ENCODE data around the gene PRR15. TPM values are rescaled to one million over a fixed set of nuclear protein-coding genes. Genes with fewer than 3 reads are reported as not detected.

Gene PRR15
- polyA plus RNA-seq, 1 donor from 2014 or later = not detected

DNA sequence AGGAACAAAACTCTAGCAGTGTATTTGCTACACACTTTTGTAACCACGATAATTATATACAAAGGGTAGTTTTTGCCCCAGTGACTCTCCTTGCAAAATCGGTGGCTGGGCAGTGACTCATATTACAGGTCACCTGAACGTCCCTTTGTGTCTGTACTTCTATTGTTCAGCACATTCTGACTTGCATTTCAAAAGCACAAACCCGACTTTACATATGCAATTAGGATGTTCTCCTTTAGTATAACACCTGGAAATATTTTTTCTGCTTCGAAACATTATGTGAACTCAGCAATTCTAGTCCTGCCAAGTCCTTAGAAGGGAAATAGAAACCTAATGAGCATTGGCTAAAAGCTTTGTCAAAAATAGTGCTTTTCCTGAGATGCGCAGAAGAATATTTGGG, 6.0 kb downstream of the PRR15 start (continued):
- TF ChIP-seq RAD21 (conservative IDR thresholded peaks at IDR 0.05) (no peak), EP300 (conservative IDR thresholded peaks at IDR 0.05; ENCODE audit: poor library complexity, severe bottlenecking) (no peak)

- TF ChIP-seq REST (IDR thresholded peaks at IDR 0.05; ENCODE audit: borderline replicate concordance) (no peak), EZH2 (IDR thresholded peaks at IDR 0.05; ENCODE audit: borderline replicate concordance, insufficient read depth, low read length, poor library complexity, severe bottlenecking) (no peak), MXI1 (conservative IDR thresholded peaks at IDR 0.05; ENCODE audit: poor library complexity, severe bottlenecking) (no peak), POLR2AphosphoS5 (IDR thresholded peaks at IDR 0.05) (no peak), TAF1 (IDR thresholded peaks at IDR 0.05; ENCODE audit: low read depth) (no peak), SMC3 (conservative IDR thresholded peaks at IDR 0.05; ENCODE audit: poor library complexity) (no peak), RAD21 (conservative IDR thresholded peaks at IDR 0.05) (no peak), CTCF (IDR thresholded peaks at IDR 0.05; ENCODE audit: poor library complexity, severe bottlenecking) (no peak), EP300 (conservative IDR thresholded peaks at IDR 0.05; ENCODE audit: poor library complexity, severe bottlenecking) (no peak)
These were observed 8.9 kb downstream of the PRR15 start for GRCh38 chr7:29572558-29572957.

GRCh38 chr7:29573567-29573966, 9.9 kb downstream of the PRR15 start:
- H3K79me2 ChIP-seq (replicated peaks; ENCODE audit: insufficient read depth, low read length) = no peaks in the 10 kb centered on the region
- H4K20me1 ChIP-seq (ENCODE audit: insufficient read depth) = no peaks in the 10 kb centered on the region
- H3K36me3 ChIP-seq (ENCODE audit: insufficient read depth, low read length) = no peaks in the 10 kb centered on the region
- no peaks in the 10 kb centered on the region for H3K9me2 ChIP-seq (ENCODE audit: insufficient read depth, low read length)
- no peak overlapping the region for H2AFZ ChIP-seq (ENCODE audit: low read depth, low read length)
- peaks cover 1% of the 10 kb centered on the region for H3K9me3 ChIP-seq (ENCODE audit: low read length)
- no peak for TF ChIP-seq SMC3 (conservative IDR thresholded peaks at IDR 0.05; ENCODE audit: poor library complexity)
- TF ChIP-seq TAF1 (IDR thresholded peaks at IDR 0.05; ENCODE audit: low read depth) = no peak
- TF ChIP-seq MXI1 (conservative IDR thresholded peaks at IDR 0.05; ENCODE audit: poor library complexity, severe bottlenecking) = no peak
- TF ChIP-seq RAD21 (conservative IDR thresholded peaks at IDR 0.05) = no peak
- no peak for TF ChIP-seq CTCF (IDR thresholded peaks at IDR 0.05; ENCODE audit: poor library complexity, severe bottlenecking)
- no peak for TF ChIP-seq EP300 (conservative IDR thresholded peaks at IDR 0.05; ENCODE audit: poor library complexity, severe bottlenecking)
- TF ChIP-seq REST (IDR thresholded peaks at IDR 0.05; ENCODE audit: borderline replicate concordance) = no peak
- TF ChIP-seq POLR2AphosphoS5 (IDR thresholded peaks at IDR 0.05) = no peak
- TF ChIP-seq EZH2 (IDR thresholded peaks at IDR 0.05; ENCODE audit: borderline replicate concordance, insufficient read depth, low read length, poor library complexity, severe bottlenecking) = no peak
- H3K4me2 ChIP-seq (ENCODE audit: low read length) = no peak overlapping the region
- no peaks in the 10 kb centered on the region for H3F3A ChIP-seq (ENCODE audit: insufficient read depth, low read length, poor library complexity, severe bottlenecking)
- H3K4me3 ChIP-seq (ENCODE audit: low read length) = no peak overlapping the region
- peaks cover 1% of the 10 kb centered on the region for H3K27me3 ChIP-seq (ENCODE audit: insufficient read depth, low read depth, low read length)
- H3K9ac ChIP-seq (ENCODE audit: low read length) = no peak overlapping the region
- H3K27ac ChIP-seq (ENCODE audit: low read length) = no peak overlapping the region

More at GRCh38 chr7:29572558-29572957, 8.9 kb downstream of the PRR15 start:
- Histone ChIP-seq H4K20me1 (ENCODE audit: insufficient read depth) (no peaks in the 10 kb centered on the region), H3K9me3 (ENCODE audit: low read length) (no peaks in the 10 kb centered on the region), H3K9me2 (ENCODE audit: insufficient read depth, low read length) (no peaks in the 10 kb centered on the region), H3K4me2 (ENCODE audit: low read length) (no peak overlapping the region), H2AFZ (ENCODE audit: low read depth, low read length) (no peak overlapping the region), H3K27me3 (ENCODE audit: insufficient read depth, low read depth, low read length) (peaks cover 11% of the 10 kb centered on the region), H3K79me2 (replicated peaks; ENCODE audit: insufficient read depth, low read length) (no peaks in the 10 kb centered on the region), H3K4me3 (ENCODE audit: low read length) (no peak overlapping the region), H3K9ac (ENCODE audit: low read length) (no peak overlapping the region), H3K27ac (ENCODE audit: low read length) (no peak overlapping the region), H3K36me3 (ENCODE audit: insufficient read depth, low read length) (no peaks in the 10 kb centered on the region), H3F3A (ENCODE audit: insufficient read depth, low read length, poor library complexity, severe bottlenecking) (no peaks in the 10 kb centered on the region)

Measured in neural cell (in vitro differentiated cells).